H9 (cell line): Measurements from ENCODE around the gene JMJD7. TPM values are rescaled to one million over a fixed set of nuclear protein-coding genes. Genes with fewer than 3 reads are reported as not detected.

Experiments
- DNase-seq: peaks from one replicate; pipeline ENCODE4 v3.0.0-alpha.2; 2017
- H2AFZ ChIP-seq: one replicate; pipeline ENCODE4 v1.6.1; 2013; ENCODE audit warnings: mild to moderate bottlenecking, low read length, control low read depth, moderate library complexity
- H2AK5ac ChIP-seq: 2 replicates; pipeline ENCODE4 v1.6.1; 2013; ENCODE audit warnings: low read length, control low read depth, mixed read lengths; ENCODE audit not compliant: insufficient read length
- H2BK120ac ChIP-seq: one replicate; pipeline ENCODE4 v1.6.1; 2013; ENCODE audit warnings: low read depth, mild to moderate bottlenecking, low read length, control low read depth, inconsistent platforms; ENCODE audit not compliant: poor library complexity, severe bottlenecking
- H2BK12ac ChIP-seq: 2 replicates; pipeline ENCODE4 v1.6.1; 2013; ENCODE audit warnings: low read length, control low read depth, mixed read lengths, low read depth; ENCODE audit not compliant: insufficient read length
- H2BK15ac ChIP-seq: 2 replicates; pipeline ENCODE4 v1.6.1; 2013; ENCODE audit warnings: low read depth, low read length, control low read depth
- H2BK20ac ChIP-seq: one replicate; pipeline ENCODE4 v1.6.1; 2013; ENCODE audit warnings: low read depth, mild to moderate bottlenecking, low read length, control low read depth, inconsistent platforms; ENCODE audit not compliant: poor library complexity, severe bottlenecking
- H2BK5ac ChIP-seq: 2 replicates; pipeline ENCODE4 v1.6.1; 2013; ENCODE audit warnings: low read length, control low read depth, mixed read lengths; ENCODE audit not compliant: insufficient read length
- H3K14ac ChIP-seq: 2 replicates; pipeline ENCODE4 v1.6.1; 2013; ENCODE audit warnings: low read length, control low read depth; ENCODE audit not compliant: insufficient read depth
- H3K18ac ChIP-seq: 2 replicates; pipeline ENCODE4 v1.6.1; 2013; ENCODE audit warnings: low read depth, mild to moderate bottlenecking, mixed read lengths, low read length, control low read depth; ENCODE audit not compliant: insufficient read length
- H3K23ac ChIP-seq: 2 replicates; pipeline ENCODE4 v1.6.1; 2013; ENCODE audit warnings: low read length, control low read depth, mixed read lengths, low read depth; ENCODE audit not compliant: insufficient read length
- H3K23me2 ChIP-seq: 2 replicates; pipeline ENCODE4 v1.6.1; 2013; ENCODE audit warnings: low read depth, mild to moderate bottlenecking, mixed read lengths, low read length, control low read depth; ENCODE audit not compliant: insufficient read length, poor library complexity, severe bottlenecking
- H3K27ac ChIP-seq: 2 replicates; pipeline ENCODE4 v1.5.1; 2013; ENCODE audit warnings: low read length, control low read depth, mixed read lengths, low read depth; ENCODE audit not compliant: insufficient read length
- H3K27me3 ChIP-seq: 2 replicates; pipeline ENCODE4 v1.6.1; 2013; ENCODE audit warnings: low read length, control low read depth, inconsistent platforms; ENCODE audit not compliant: insufficient read depth
- H3K4ac ChIP-seq: 2 replicates; pipeline ENCODE4 v1.6.1; 2013; ENCODE audit warnings: low read depth, mild to moderate bottlenecking, control low read depth, inconsistent platforms, low read length, moderate library complexity
- H3K4me1 ChIP-seq: 2 replicates; pipeline ENCODE4 v1.6.1; 2013; ENCODE audit warnings: low read length, control low read depth, inconsistent platforms; ENCODE audit not compliant: insufficient read depth
- H3K4me2 ChIP-seq: 2 replicates; pipeline ENCODE4 v1.6.1; 2013; ENCODE audit warnings: low read length, control low read depth, mixed read lengths; ENCODE audit not compliant: insufficient read length, insufficient read depth
- H3K56ac ChIP-seq: 2 replicates; pipeline ENCODE4 v1.6.1; 2013; ENCODE audit warnings: low read depth, mild to moderate bottlenecking, mixed read lengths, low read length, control low read depth; ENCODE audit not compliant: insufficient read length
- H3K79me1 ChIP-seq: 2 replicates; pipeline ENCODE4 v1.6.1; 2013; ENCODE audit warnings: low read depth, mild to moderate bottlenecking, moderate library complexity, low read length, control low read depth, inconsistent platforms; ENCODE audit not compliant: insufficient read depth, poor library complexity, severe bottlenecking
- H3K79me2 ChIP-seq: 2 replicates; pipeline ENCODE4 v1.6.1; 2013; ENCODE audit warnings: low read length, control low read depth, inconsistent platforms; ENCODE audit not compliant: insufficient read depth
- H3K9ac ChIP-seq: 2 replicates; pipeline ENCODE4 v1.6.1; 2013; ENCODE audit warnings: low read length, control low read depth, mixed read lengths; ENCODE audit not compliant: insufficient read length; ENCODE audit errors: extremely low read depth
- H3K9me3 ChIP-seq: one replicate; pipeline ENCODE4 v1.6.1; 2013; ENCODE audit warnings: low read depth, low read length, inconsistent platforms; ENCODE audit not compliant: control insufficient read depth
- H3T11ph ChIP-seq: one replicate; pipeline ENCODE4 v1.6.1; 2013; ENCODE audit warnings: mild to moderate bottlenecking, low read length, control low read depth, inconsistent platforms
- H4K20me1 ChIP-seq: one replicate; pipeline ENCODE4 v1.6.1; 2013; ENCODE audit not compliant: control insufficient read depth, insufficient read length, insufficient read depth
- H4K5ac ChIP-seq: 2 replicates; pipeline ENCODE4 v1.6.1; 2013; ENCODE audit warnings: low read depth, mild to moderate bottlenecking, mixed read lengths, low read length, control low read depth; ENCODE audit not compliant: insufficient read length
- H4K8ac ChIP-seq: replicated peaks from 2 replicates; pipeline ENCODE4 v1.6.1; 2013; ENCODE audit warnings: low read length, control low read depth, mixed read lengths, low read depth; ENCODE audit not compliant: insufficient read length
- H4K91ac ChIP-seq: 2 replicates; pipeline ENCODE4 v1.6.1; 2013; ENCODE audit warnings: low read depth, mild to moderate bottlenecking, moderate library complexity, mixed read lengths, low read length, control low read depth; ENCODE audit not compliant: insufficient read length
- H3K27ac Mint-ChIP-seq, 3 experiments: 2 replicates in 2 of 3; 3 replicates in 1 of 3; pipeline ENCODE4 v1.8.0; 2020 to 2021; ENCODE audit warnings: mixed read lengths in 3 of 3, mild to moderate bottlenecking in 1 of 3, moderate library complexity in 1 of 3
- H3K27me3 Mint-ChIP-seq: 2 replicates; pipeline ENCODE4 v1.8.0; 2021; ENCODE audit warnings: low read depth, mild to moderate bottlenecking, moderate library complexity, mixed read lengths
- H3K36me3 Mint-ChIP-seq, 3 experiments: 2 replicates in 2 of 3; 3 replicates in 1 of 3; pipeline ENCODE4 v1.8.0; 2020 to 2021; ENCODE audit warnings: low read depth in 3 of 3, mixed read lengths in 3 of 3; ENCODE audit not compliant: insufficient read depth in 1 of 3
- H3K4me1 Mint-ChIP-seq, 2 experiments: 2 replicates each; pipeline ENCODE4 v1.8.0; 2020; ENCODE audit warnings: mixed read lengths in 2 of 2
- H3K4me3 Mint-ChIP-seq, 2 experiments: 2 replicates in 1 of 2; 3 replicates in 1 of 2; pipeline ENCODE4 v1.8.0; 2020 to 2021; ENCODE audit warnings: mild to moderate bottlenecking in 2 of 2, mixed read lengths in 2 of 2, moderate library complexity in 1 of 2
- H3K9me3 Mint-ChIP-seq, 2 experiments: 2 replicates in 1 of 2; 3 replicates in 1 of 2; pipeline ENCODE4 v1.8.0; 2020; ENCODE audit warnings: mild to moderate bottlenecking in 2 of 2, mixed read lengths in 2 of 2, moderate library complexity in 1 of 2
- CTCF ChIP-seq: fragments of 200-600 bp; sonication (generic); conservative IDR thresholded peaks from 3 replicates; pipeline ENCODE4 v1.8.0; 2021; ENCODE audit warnings: antibody characterized with exemption, mild to moderate bottlenecking
- WGBS: extraction: QIAGEN DNeasy Blood & Tissue Kit; methylation state at CpG from one replicate; pipeline ENCODE4 v1.1.7; 2013; ENCODE audit warnings: missing lambda C conversion rate, low lambda C conversion rate, mixed read lengths; ENCODE audit not compliant: insufficient read length; ENCODE audit errors: extremely low coverage; 5-methylcytosine and 5-hydroxymethylcytosine counted together
- total RNA-seq: library from RNA; stranded (reverse); gene quantifications from 2 replicates; pipeline ENCODE4 v1.2.1, GENCODE V29; 2021

JMJD7 gene
- total RNA-seq, 1 experiment from 2014 or later, result 13.3 TPM

GRCh38 chr15:41850482-41851166 lies 22.7 kb downstream of the JMJD7 start:
- no peak overlapping the region for H3K27ac ChIP-seq
- H2AFZ ChIP-seq, result no peak overlapping the region
- no peak overlapping the region for H4K91ac ChIP-seq
- H2BK20ac ChIP-seq, result no peak overlapping the region
- H3K27ac Mint-ChIP-seq, result no peak overlapping the region
- peaks cover 4 to 11% of the 10 kb centered on the region in 2 experiments for H3K4me1 Mint-ChIP-seq
- H3K23ac ChIP-seq, result no peak overlapping the region
- H3K4me1 ChIP-seq, result no peaks in the 10 kb centered on the region
- no peaks in the 10 kb centered on the region for H3K27me3 ChIP-seq
- no peaks in the 10 kb centered on the region for H3K79me1 ChIP-seq
- no peaks in the 10 kb centered on the region for H4K20me1 ChIP-seq
- H2BK12ac ChIP-seq, result no peak overlapping the region
- no peak overlapping the region for H4K8ac ChIP-seq
- H2BK5ac ChIP-seq, result no peak overlapping the region
- H2AK5ac ChIP-seq, result no peak overlapping the region
- H3K4me3 Mint-ChIP-seq, result no peak overlapping the region
- no peak overlapping the region for H3T11ph ChIP-seq
- H3K4me2 ChIP-seq, result no peak overlapping the region
- no peak overlapping the region for H2BK120ac ChIP-seq
- no CpG with 5 or more reads among the region's 16 CpGs for WGBS
- H3K9ac ChIP-seq, result no peak overlapping the region
- peaks cover 3% of the 10 kb centered on the region for H3K23me2 ChIP-seq
- H3K9me3 Mint-ChIP-seq, result no peaks in the 10 kb centered on the region
- H4K5ac ChIP-seq, result no peak overlapping the region
- H3K9me3 ChIP-seq, result no peaks in the 10 kb centered on the region
- H3K27me3 Mint-ChIP-seq, result peaks cover 3% of the 10 kb centered on the region
- no peak for DNase-seq
- no peak overlapping the region for H2BK15ac ChIP-seq
- H3K18ac ChIP-seq, result no peak overlapping the region
- H3K14ac ChIP-seq, result no peak overlapping the region; the same call in 1 of the 2 replicates
- H3K4ac ChIP-seq, result no peak overlapping the region
- H3K79me2 ChIP-seq, result no peaks in the 10 kb centered on the region
- no peak for TF ChIP-seq CTCF
- H3K36me3 Mint-ChIP-seq, result peaks cover 2 to 25% (median 21%) of the 10 kb centered on the region in 3 experiments; a peak in 6 of 7 replicates
- H3K56ac ChIP-seq, result no peak overlapping the region
